ENCODE results near the gene CST8.

Gene CST8

DNA sequence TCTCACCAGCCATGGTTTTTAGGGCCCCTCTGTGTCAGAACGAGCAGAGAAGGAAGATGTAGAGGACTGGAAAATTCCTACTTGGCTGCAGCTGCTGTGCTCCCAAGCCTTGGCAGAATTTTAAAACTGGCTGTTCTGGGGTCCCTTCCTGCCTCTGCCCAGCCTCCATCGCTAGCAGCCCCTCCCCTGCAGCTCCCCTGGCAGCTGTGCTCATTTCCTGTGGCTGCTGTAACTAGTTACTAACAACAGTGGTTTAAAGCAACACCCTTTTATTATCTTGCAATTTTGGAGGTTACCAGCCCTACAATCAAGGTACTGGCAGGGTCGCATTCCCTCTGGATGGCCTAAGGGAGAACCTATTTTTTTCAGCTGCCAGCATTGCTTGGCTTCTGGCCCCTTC lies 34.5 kb upstream of the CST8 start:
- H3K27ac ChIP-seq (ENCODE audit: extremely low read depth, low read depth, low read length) = no peak overlapping the region
- CTCF ChIA-PET = no interaction called here
- H3K4me3 ChIP-seq (ENCODE audit: low read depth, low read length) = no peak overlapping the region
- POLR2A ChIA-PET = no interaction called here
- no peak for TF ChIP-seq ZNF239 (tag by site-specific recombination; IDR thresholded peaks at IDR 0.05)
- no peak for TF ChIP-seq SP3 (tag by site-specific recombination; IDR thresholded peaks at IDR 0.05)
- no peak for TF ChIP-seq ZNF394 (tag by site-specific recombination; IDR thresholded peaks at IDR 0.05; ENCODE audit: borderline replicate concordance)
- TF ChIP-seq PRDM1 (tag by site-specific recombination; IDR thresholded peaks at IDR 0.05) = no peak
- TF ChIP-seq ZNF777 (tag by site-specific recombination; IDR thresholded peaks at IDR 0.05; ENCODE audit: borderline replicate concordance) = no peak
- TF ChIP-seq, protein P1, sequence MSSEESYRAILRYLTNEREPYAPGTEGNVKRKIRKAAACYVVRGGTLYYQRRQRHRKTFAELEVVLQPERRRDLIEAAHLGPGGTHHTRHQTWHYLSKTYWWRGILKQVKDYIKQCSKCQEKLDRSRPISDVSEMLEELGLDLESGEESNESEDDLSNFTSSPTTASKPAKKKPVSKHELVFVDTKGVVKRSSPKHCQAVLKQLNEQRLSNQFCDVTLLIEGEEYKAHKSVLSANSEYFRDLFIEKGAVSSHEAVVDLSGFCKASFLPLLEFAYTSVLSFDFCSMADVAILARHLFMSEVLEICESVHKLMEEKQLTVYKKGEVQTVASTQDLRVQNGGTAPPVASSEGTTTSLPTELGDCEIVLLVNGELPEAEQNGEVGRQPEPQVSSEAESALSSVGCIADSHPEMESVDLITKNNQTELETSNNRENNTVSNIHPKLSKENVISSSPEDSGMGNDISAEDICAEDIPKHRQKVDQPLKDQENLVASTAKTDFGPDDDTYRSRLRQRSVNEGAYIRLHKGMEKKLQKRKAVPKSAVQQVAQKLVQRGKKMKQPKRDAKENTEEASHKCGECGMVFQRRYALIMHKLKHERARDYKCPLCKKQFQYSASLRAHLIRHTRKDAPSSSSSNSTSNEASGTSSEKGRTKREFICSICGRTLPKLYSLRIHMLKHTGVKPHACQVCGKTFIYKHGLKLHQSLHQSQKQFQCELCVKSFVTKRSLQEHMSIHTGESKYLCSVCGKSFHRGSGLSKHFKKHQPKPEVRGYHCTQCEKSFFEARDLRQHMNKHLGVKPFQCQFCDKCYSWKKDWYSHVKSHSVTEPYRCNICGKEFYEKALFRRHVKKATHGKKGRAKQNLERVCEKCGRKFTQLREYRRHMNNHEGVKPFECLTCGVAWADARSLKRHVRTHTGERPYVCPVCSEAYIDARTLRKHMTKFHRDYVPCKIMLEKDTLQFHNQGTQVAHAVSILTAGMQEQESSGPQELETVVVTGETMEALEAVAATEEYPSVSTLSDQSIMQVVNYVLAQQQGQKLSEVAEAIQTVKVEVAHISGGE (tag by site-specific recombination; conservative IDR thresholded peaks at IDR 0.05; ENCODE audit: low read depth) = no peak
- no peak for TF ChIP-seq ZNF2 (tag by site-specific recombination; IDR thresholded peaks at IDR 0.05)
- TF ChIP-seq, protein P2, sequence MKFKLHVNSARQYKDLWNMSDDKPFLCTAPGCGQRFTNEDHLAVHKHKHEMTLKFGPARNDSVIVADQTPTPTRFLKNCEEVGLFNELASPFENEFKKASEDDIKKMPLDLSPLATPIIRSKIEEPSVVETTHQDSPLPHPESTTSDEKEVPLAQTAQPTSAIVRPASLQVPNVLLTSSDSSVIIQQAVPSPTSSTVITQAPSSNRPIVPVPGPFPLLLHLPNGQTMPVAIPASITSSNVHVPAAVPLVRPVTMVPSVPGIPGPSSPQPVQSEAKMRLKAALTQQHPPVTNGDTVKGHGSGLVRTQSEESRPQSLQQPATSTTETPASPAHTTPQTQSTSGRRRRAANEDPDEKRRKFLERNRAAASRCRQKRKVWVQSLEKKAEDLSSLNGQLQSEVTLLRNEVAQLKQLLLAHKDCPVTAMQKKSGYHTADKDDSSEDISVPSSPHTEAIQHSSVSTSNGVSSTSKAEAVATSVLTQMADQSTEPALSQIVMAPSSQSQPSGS (tag by site-specific recombination; IDR thresholded peaks at IDR 0.05; ENCODE audit: low read depth) = no peak
- TF ChIP-seq ZNF140 (tag by site-specific recombination; IDR thresholded peaks at IDR 0.05) = no peak
- TF ChIP-seq, protein P3, sequence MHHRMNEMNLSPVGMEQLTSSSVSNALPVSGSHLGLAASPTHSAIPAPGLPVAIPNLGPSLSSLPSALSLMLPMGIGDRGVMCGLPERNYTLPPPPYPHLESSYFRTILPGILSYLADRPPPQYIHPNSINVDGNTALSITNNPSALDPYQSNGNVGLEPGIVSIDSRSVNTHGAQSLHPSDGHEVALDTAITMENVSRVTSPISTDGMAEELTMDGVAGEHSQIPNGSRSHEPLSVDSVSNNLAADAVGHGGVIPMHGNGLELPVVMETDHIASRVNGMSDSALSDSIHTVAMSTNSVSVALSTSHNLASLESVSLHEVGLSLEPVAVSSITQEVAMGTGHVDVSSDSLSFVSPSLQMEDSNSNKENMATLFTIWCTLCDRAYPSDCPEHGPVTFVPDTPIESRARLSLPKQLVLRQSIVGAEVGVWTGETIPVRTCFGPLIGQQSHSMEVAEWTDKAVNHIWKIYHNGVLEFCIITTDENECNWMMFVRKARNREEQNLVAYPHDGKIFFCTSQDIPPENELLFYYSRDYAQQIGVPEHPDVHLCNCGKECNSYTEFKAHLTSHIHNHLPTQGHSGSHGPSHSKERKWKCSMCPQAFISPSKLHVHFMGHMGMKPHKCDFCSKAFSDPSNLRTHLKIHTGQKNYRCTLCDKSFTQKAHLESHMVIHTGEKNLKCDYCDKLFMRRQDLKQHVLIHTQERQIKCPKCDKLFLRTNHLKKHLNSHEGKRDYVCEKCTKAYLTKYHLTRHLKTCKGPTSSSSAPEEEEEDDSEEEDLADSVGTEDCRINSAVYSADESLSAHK (tag by site-specific recombination; IDR thresholded peaks at IDR 0.05) = no peak
- TF ChIP-seq, protein P4, sequence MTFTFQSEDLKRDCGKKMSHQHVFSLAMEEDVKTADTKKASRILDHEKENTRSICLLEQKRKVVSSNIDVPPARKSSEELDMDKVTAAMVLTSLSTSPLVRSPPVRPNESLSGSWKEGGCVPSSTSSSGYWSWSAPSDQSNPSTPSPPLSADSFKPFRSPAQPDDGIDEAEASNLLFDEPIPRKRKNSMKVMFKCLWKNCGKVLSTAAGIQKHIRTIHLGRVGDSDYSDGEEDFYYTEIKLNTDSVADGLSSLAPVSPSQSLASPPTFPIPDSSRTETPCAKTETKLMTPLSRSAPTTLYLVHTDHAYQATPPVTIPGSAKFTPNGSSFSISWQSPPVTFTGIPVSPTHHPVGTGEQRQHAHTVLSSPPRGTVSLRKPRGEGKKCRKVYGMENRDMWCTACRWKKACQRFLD (tag by site-specific recombination; IDR thresholded peaks at IDR 0.05) = no peak
- TF ChIP-seq, protein P5, sequence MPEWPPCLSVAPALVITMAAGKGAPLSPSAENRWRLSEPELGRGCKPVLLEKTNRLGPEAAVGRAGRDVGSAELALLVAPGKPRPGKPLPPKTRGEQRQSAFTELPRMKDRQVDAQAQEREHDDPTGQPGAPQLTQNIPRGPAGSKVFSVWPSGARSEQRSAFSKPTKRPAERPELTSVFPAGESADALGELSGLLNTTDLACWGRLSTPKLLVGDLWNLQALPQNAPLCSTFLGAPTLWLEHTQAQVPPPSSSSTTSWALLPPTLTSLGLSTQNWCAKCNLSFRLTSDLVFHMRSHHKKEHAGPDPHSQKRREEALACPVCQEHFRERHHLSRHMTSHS (tag by site-specific recombination; IDR thresholded peaks at IDR 0.05) = no peak
- no peak for TF ChIP-seq MZF1 (tag by site-specific recombination; IDR thresholded peaks at IDR 0.05; ENCODE audit: borderline replicate concordance)
- TF ChIP-seq ZNF530 (tag by site-specific recombination; IDR thresholded peaks at IDR 0.05; ENCODE audit: low read depth) = no peak
- TF ChIP-seq, protein P6, sequence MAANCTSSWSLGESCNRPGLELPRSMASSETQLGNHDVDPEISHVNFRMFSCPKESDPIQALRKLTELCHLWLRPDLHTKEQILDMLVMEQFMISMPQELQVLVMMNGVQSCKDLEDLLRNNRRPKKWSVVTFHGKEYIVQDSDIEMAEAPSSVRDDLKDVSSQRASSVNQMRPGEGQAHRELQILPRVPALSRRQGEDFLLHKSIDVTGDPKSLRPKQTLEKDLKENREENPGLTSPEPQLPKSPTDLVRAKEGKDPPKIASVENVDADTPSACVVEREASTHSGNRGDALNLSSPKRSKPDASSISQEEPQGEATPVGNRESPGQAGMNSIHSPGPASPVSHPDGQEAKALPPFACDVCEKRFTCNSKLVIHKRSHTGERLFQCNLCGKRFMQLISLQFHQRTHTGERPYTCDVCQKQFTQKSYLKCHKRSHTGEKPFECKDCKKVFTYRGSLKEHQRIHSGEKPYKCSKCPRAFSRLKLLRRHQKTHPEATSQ (tag by site-specific recombination; IDR thresholded peaks at IDR 0.05) = no peak
- TF ChIP-seq ZNF701 (tag by site-specific recombination; IDR thresholded peaks at IDR 0.05) = no peak
- no peaks in the 10 kb centered on the region for H3K4me1 ChIP-seq (ENCODE audit: control insufficient read depth, insufficient read depth, low read length)
- H3K36me3 ChIP-seq (ENCODE audit: control insufficient read depth in 2 of 2, insufficient read depth in 1 of 2, low read length in 2 of 2) = no peaks in the 10 kb centered on the region
- H3K9me3 ChIP-seq (ENCODE audit: control insufficient read depth, insufficient read depth, low read depth, low read length) = no peaks in the 10 kb centered on the region

Measured in HEK293 (cell line).